H9 (cell line): Measurements from ENCODE around the gene MED27. TPM values are rescaled to one million over a fixed set of nuclear protein-coding genes. Genes with fewer than 3 reads are reported as not detected.

Experiments used
- DNase-seq: peaks from one replicate; pipeline ENCODE4 v3.0.0-alpha.2; 2017
- H2AFZ ChIP-seq: one replicate; pipeline ENCODE4 v1.6.1; 2013; ENCODE audit warnings: mild to moderate bottlenecking, low read length, control low read depth, moderate library complexity
- H2AK5ac ChIP-seq: 2 replicates; pipeline ENCODE4 v1.6.1; 2013; ENCODE audit warnings: low read length, control low read depth, mixed read lengths; ENCODE audit not compliant: insufficient read length
- H2BK120ac ChIP-seq: one replicate; pipeline ENCODE4 v1.6.1; 2013; ENCODE audit warnings: low read depth, mild to moderate bottlenecking, low read length, control low read depth, inconsistent platforms; ENCODE audit not compliant: poor library complexity, severe bottlenecking
- H2BK12ac ChIP-seq: 2 replicates; pipeline ENCODE4 v1.6.1; 2013; ENCODE audit warnings: low read length, control low read depth, mixed read lengths, low read depth; ENCODE audit not compliant: insufficient read length
- H2BK15ac ChIP-seq: 2 replicates; pipeline ENCODE4 v1.6.1; 2013; ENCODE audit warnings: low read depth, low read length, control low read depth
- H2BK20ac ChIP-seq: one replicate; pipeline ENCODE4 v1.6.1; 2013; ENCODE audit warnings: low read depth, mild to moderate bottlenecking, low read length, control low read depth, inconsistent platforms; ENCODE audit not compliant: poor library complexity, severe bottlenecking
- H2BK5ac ChIP-seq: 2 replicates; pipeline ENCODE4 v1.6.1; 2013; ENCODE audit warnings: low read length, control low read depth, mixed read lengths; ENCODE audit not compliant: insufficient read length
- H3K14ac ChIP-seq: 2 replicates; pipeline ENCODE4 v1.6.1; 2013; ENCODE audit warnings: low read length, control low read depth; ENCODE audit not compliant: insufficient read depth
- H3K18ac ChIP-seq: 2 replicates; pipeline ENCODE4 v1.6.1; 2013; ENCODE audit warnings: low read depth, mild to moderate bottlenecking, mixed read lengths, low read length, control low read depth; ENCODE audit not compliant: insufficient read length
- H3K23ac ChIP-seq: 2 replicates; pipeline ENCODE4 v1.6.1; 2013; ENCODE audit warnings: low read length, control low read depth, mixed read lengths, low read depth; ENCODE audit not compliant: insufficient read length
- H3K23me2 ChIP-seq: 2 replicates; pipeline ENCODE4 v1.6.1; 2013; ENCODE audit warnings: low read depth, mild to moderate bottlenecking, mixed read lengths, low read length, control low read depth; ENCODE audit not compliant: insufficient read length, poor library complexity, severe bottlenecking
- H3K27ac ChIP-seq: 2 replicates; pipeline ENCODE4 v1.5.1; 2013; ENCODE audit warnings: low read length, control low read depth, mixed read lengths, low read depth; ENCODE audit not compliant: insufficient read length
- H3K27me3 ChIP-seq: 2 replicates; pipeline ENCODE4 v1.6.1; 2013; ENCODE audit warnings: low read length, control low read depth, inconsistent platforms; ENCODE audit not compliant: insufficient read depth
- H3K4ac ChIP-seq: 2 replicates; pipeline ENCODE4 v1.6.1; 2013; ENCODE audit warnings: low read depth, mild to moderate bottlenecking, control low read depth, inconsistent platforms, low read length, moderate library complexity
- H3K4me1 ChIP-seq: 2 replicates; pipeline ENCODE4 v1.6.1; 2013; ENCODE audit warnings: low read length, control low read depth, inconsistent platforms; ENCODE audit not compliant: insufficient read depth
- H3K4me2 ChIP-seq: 2 replicates; pipeline ENCODE4 v1.6.1; 2013; ENCODE audit warnings: low read length, control low read depth, mixed read lengths; ENCODE audit not compliant: insufficient read length, insufficient read depth
- H3K56ac ChIP-seq: 2 replicates; pipeline ENCODE4 v1.6.1; 2013; ENCODE audit warnings: low read depth, mild to moderate bottlenecking, mixed read lengths, low read length, control low read depth; ENCODE audit not compliant: insufficient read length
- H3K79me1 ChIP-seq: 2 replicates; pipeline ENCODE4 v1.6.1; 2013; ENCODE audit warnings: low read depth, mild to moderate bottlenecking, moderate library complexity, low read length, control low read depth, inconsistent platforms; ENCODE audit not compliant: insufficient read depth, poor library complexity, severe bottlenecking
- H3K79me2 ChIP-seq: 2 replicates; pipeline ENCODE4 v1.6.1; 2013; ENCODE audit warnings: low read length, control low read depth, inconsistent platforms; ENCODE audit not compliant: insufficient read depth
- H3K9ac ChIP-seq: 2 replicates; pipeline ENCODE4 v1.6.1; 2013; ENCODE audit warnings: low read length, control low read depth, mixed read lengths; ENCODE audit not compliant: insufficient read length; ENCODE audit errors: extremely low read depth
- H3K9me3 ChIP-seq: one replicate; pipeline ENCODE4 v1.6.1; 2013; ENCODE audit warnings: low read depth, low read length, inconsistent platforms; ENCODE audit not compliant: control insufficient read depth
- H3T11ph ChIP-seq: one replicate; pipeline ENCODE4 v1.6.1; 2013; ENCODE audit warnings: mild to moderate bottlenecking, low read length, control low read depth, inconsistent platforms
- H4K20me1 ChIP-seq: one replicate; pipeline ENCODE4 v1.6.1; 2013; ENCODE audit not compliant: control insufficient read depth, insufficient read length, insufficient read depth
- H4K5ac ChIP-seq: 2 replicates; pipeline ENCODE4 v1.6.1; 2013; ENCODE audit warnings: low read depth, mild to moderate bottlenecking, mixed read lengths, low read length, control low read depth; ENCODE audit not compliant: insufficient read length
- H4K8ac ChIP-seq: replicated peaks from 2 replicates; pipeline ENCODE4 v1.6.1; 2013; ENCODE audit warnings: low read length, control low read depth, mixed read lengths, low read depth; ENCODE audit not compliant: insufficient read length
- H4K91ac ChIP-seq: 2 replicates; pipeline ENCODE4 v1.6.1; 2013; ENCODE audit warnings: low read depth, mild to moderate bottlenecking, moderate library complexity, mixed read lengths, low read length, control low read depth; ENCODE audit not compliant: insufficient read length
- H3K27ac Mint-ChIP-seq, 3 experiments: 2 replicates in 2 of 3; 3 replicates in 1 of 3; pipeline ENCODE4 v1.8.0; 2020 to 2021; ENCODE audit warnings: mixed read lengths in 3 of 3, mild to moderate bottlenecking in 1 of 3, moderate library complexity in 1 of 3
- H3K27me3 Mint-ChIP-seq: 2 replicates; pipeline ENCODE4 v1.8.0; 2021; ENCODE audit warnings: low read depth, mild to moderate bottlenecking, moderate library complexity, mixed read lengths
- H3K36me3 Mint-ChIP-seq, 3 experiments: 2 replicates in 2 of 3; 3 replicates in 1 of 3; pipeline ENCODE4 v1.8.0; 2020 to 2021; ENCODE audit warnings: low read depth in 3 of 3, mixed read lengths in 3 of 3; ENCODE audit not compliant: insufficient read depth in 1 of 3
- H3K4me1 Mint-ChIP-seq, 2 experiments: 2 replicates each; pipeline ENCODE4 v1.8.0; 2020; ENCODE audit warnings: mixed read lengths in 2 of 2
- H3K4me3 Mint-ChIP-seq, 2 experiments: 2 replicates in 1 of 2; 3 replicates in 1 of 2; pipeline ENCODE4 v1.8.0; 2020 to 2021; ENCODE audit warnings: mild to moderate bottlenecking in 2 of 2, mixed read lengths in 2 of 2, moderate library complexity in 1 of 2
- H3K9me3 Mint-ChIP-seq, 2 experiments: 2 replicates in 1 of 2; 3 replicates in 1 of 2; pipeline ENCODE4 v1.8.0; 2020; ENCODE audit warnings: mild to moderate bottlenecking in 2 of 2, mixed read lengths in 2 of 2, moderate library complexity in 1 of 2
- WGBS: extraction: QIAGEN DNeasy Blood & Tissue Kit; methylation state at CpG from one replicate; pipeline ENCODE4 v1.1.7; 2013; ENCODE audit warnings: missing lambda C conversion rate, low lambda C conversion rate, mixed read lengths; ENCODE audit not compliant: insufficient read length; ENCODE audit errors: extremely low coverage; 5-methylcytosine and 5-hydroxymethylcytosine counted together
- total RNA-seq: library from RNA; stranded (reverse); gene quantifications from 2 replicates; pipeline ENCODE4 v1.2.1, GENCODE V29; 2021
- TF ChIP-seq, protein P1 (sequence below): fragments of 200-600 bp; sonication (generic); conservative IDR thresholded peaks from 3 replicates; pipeline ENCODE4 v1.8.0; 2021; ENCODE audit warnings: antibody characterized with exemption, mild to moderate bottlenecking

MED27 gene
- total RNA-seq, 1 experiment from 2014 or later: 33.5 TPM

DNA sequence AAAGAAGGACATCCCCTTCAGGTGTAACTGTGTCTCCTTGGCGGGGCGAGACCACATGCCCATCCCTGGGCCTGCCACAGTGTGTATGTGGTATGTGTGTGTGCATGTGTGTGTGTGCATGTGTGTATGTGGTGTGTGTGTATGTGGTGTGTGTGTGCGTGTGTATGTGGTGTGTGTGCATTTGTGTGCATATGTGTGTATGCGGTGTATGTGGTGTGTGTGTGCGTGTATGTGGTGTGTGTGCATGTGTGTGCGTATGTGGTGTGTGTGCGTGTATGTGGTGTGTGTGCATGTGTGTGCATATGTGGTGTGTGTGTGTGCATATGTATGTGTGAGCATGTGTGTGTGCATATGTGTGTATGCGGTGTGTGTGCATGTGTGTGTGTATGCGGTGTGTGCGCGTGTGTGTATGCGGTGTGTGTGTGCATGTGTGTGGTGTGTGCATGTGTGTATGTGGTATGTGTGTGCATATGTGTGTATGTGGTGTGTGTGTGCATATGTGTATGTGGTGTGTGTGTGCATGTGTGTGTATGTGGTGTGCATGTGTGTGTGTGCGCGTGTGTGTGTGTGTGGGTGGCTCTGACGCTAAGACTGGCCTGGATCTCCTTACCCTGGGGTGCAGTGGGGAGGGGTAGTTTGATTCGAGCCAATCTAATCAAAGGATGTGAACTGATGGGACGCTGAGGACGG, 231.9 kb downstream of the MED27 start:
- Histone ChIP-seq H3K23me2 (no peaks in the 10 kb centered on the region), H4K8ac (no peak overlapping the region), H3K9ac (no peak overlapping the region), H3K4me1 (no peaks in the 10 kb centered on the region), H3K79me1 (no peaks in the 10 kb centered on the region), H2AK5ac (no peak overlapping the region), H3K18ac (no peak overlapping the region), H3K4ac (no peak overlapping the region), H4K5ac (no peak overlapping the region), H2BK15ac (no peak overlapping the region), H3K56ac (no peak overlapping the region), H2BK20ac (no peak overlapping the region), H3K79me2 (no peaks in the 10 kb centered on the region), H2BK5ac (no peak overlapping the region), H3K14ac (no peak overlapping the region), H2AFZ (no peak overlapping the region), H2BK120ac (no peak overlapping the region), H4K20me1 (no peaks in the 10 kb centered on the region), H3T11ph (no peak overlapping the region), H2BK12ac (no peak overlapping the region), H3K4me2 (no peak overlapping the region), H3K23ac (no peak overlapping the region), H3K27ac (no peak overlapping the region), H3K9me3 (no peaks in the 10 kb centered on the region), H4K91ac (no peak overlapping the region), H3K27me3 (no peaks in the 10 kb centered on the region)
- TF ChIP-seq, protein P1, sequence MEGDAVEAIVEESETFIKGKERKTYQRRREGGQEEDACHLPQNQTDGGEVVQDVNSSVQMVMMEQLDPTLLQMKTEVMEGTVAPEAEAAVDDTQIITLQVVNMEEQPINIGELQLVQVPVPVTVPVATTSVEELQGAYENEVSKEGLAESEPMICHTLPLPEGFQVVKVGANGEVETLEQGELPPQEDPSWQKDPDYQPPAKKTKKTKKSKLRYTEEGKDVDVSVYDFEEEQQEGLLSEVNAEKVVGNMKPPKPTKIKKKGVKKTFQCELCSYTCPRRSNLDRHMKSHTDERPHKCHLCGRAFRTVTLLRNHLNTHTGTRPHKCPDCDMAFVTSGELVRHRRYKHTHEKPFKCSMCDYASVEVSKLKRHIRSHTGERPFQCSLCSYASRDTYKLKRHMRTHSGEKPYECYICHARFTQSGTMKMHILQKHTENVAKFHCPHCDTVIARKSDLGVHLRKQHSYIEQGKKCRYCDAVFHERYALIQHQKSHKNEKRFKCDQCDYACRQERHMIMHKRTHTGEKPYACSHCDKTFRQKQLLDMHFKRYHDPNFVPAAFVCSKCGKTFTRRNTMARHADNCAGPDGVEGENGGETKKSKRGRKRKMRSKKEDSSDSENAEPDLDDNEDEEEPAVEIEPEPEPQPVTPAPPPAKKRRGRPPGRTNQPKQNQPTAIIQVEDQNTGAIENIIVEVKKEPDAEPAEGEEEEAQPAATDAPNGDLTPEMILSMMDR: no peak
- WGBS: no CpG with 5 or more reads among the region's 18 CpGs
- Mint-ChIP-seq H3K27ac (peak overlapping the region in 2 of 3 experiments; percentile 1 to 91; a peak in 3 of 7 replicates), H3K9me3 (no peaks in the 10 kb centered on the region), H3K36me3 (no peaks in the 10 kb centered on the region), H3K4me1 (peaks cover 6 to 11% of the 10 kb centered on the region in 2 experiments), H3K27me3 (peaks cover 3% of the 10 kb centered on the region; the same call in 1 of the 2 replicates), H3K4me3 (peak overlapping the region in 1 of 2 experiments; percentile 3; a peak in 1 of 5 replicates)
- DNase-seq: no peak
